Stomach (tissue), 9 donors: ENCODE results near the gene HMGB2. TPM values are rescaled to one million over a fixed set of nuclear protein-coding genes. Genes with fewer than 3 reads are reported as not detected.

Source experiments
- DNase-seq, 2 donors: peaks; one replicate each; pipeline versions ENCODE4 v3.0.0 to v3.0.0-alpha.2; 2013 to 2019
- H3K27ac ChIP-seq, 5 donors: fragments of 200-600 bp in 4 of 5; sonication (generic) in 4 of 5; one replicate each; pipeline ENCODE4 v1.5.1; 2013 to 2019; ENCODE audit warnings: mild to moderate bottlenecking in 1 of 5, moderate library complexity in 1 of 5
- H3K27me3 ChIP-seq, 3 donors: fragments of 200-600 bp; sonication (generic); one replicate each; pipeline ENCODE4 v1.5.1; 2017 to 2019; ENCODE audit warnings: mixed run types in 1 of 3
- H3K36me3 ChIP-seq, 4 donors: fragments of 200-600 bp; sonication (generic); 1 replicate in 3 of 4; 2 replicates in 1 of 4; pipeline ENCODE4 v1.5.1; 2016 to 2019
- H3K4me1 ChIP-seq, 4 donors: fragments of 200-600 bp; sonication (generic); one replicate each; pipeline ENCODE4 v1.5.1; 2016 to 2019
- H3K4me3 ChIP-seq, 4 donors: fragments of 200-600 bp; sonication (generic) in 3 of 4; one replicate each; pipeline ENCODE4 v1.5.1; 2016 to 2019; ENCODE audit warnings: mild to moderate bottlenecking in 1 of 4
- H3K9me3 ChIP-seq, 4 donors: fragments of 200-600 bp; sonication (generic); one replicate each; pipeline ENCODE4 v1.5.1; 2016 to 2019
- CTCF ChIP-seq, 7 experiments: fragments of 450-650 bp in 4 of 7; fragments of 200-600 bp in 3 of 7; sonication (generic) in 3 of 7; IDR thresholded peaks; one replicate each; pipeline ENCODE4 v1.5.1; 2016 to 2019; ENCODE audit warnings: antibody characterized with exemption in 7 of 7, control low read depth in 2 of 7, mild to moderate bottlenecking in 1 of 7
- EP300 ChIP-seq: sonication (generic); formaldehyde crosslinking; IDR thresholded peaks from one replicate; pipeline ENCODE4 v1.6.1; 2017; ENCODE audit warnings: antibody characterized with exemption
- POLR2A ChIP-seq, 4 donors: fragments of 450-650 bp; IDR thresholded peaks; one replicate each; pipeline ENCODE4 v1.6.1; 2016; ENCODE audit warnings: antibody characterized with exemption in 4 of 4, control low read depth in 2 of 4, mild to moderate bottlenecking in 1 of 4, moderate library complexity in 1 of 4
- POLR2AphosphoS5 ChIP-seq, 3 donors: sonication (generic); formaldehyde crosslinking; IDR thresholded peaks; one replicate each; pipeline ENCODE4 v1.6.1; 2016; ENCODE audit warnings: antibody characterized with exemption in 3 of 3
- WGBS, 5 donors: extraction: QIAGEN DNeasy Blood & Tissue Kit in 3 of 5; methylation state at CpG; one replicate each; pipeline versions ENCODE4 v1.1.5 to v1.1.7; 2013 to 2018; 5-methylcytosine and 5-hydroxymethylcytosine counted together
- intact Hi-C: fragments of 100-400 bp; cut with DNase I; formaldehyde crosslinking; loops from one replicate; pipeline ENCODE4 v1.15.1; 2023; ENCODE audit warnings: low total_unique reads
- polyA plus RNA-seq, 3 donors: library from polyadenylated mRNA; stranded (reverse); fragments of 200-250 nt; gene quantifications; one replicate each; pipeline ENCODE4 v1.2.3, GENCODE V29; 2013
- total RNA-seq, 5 donors: library from RNA; depleted of rRNA; stranded (reverse); fragments of >200 nt; gene quantifications; one replicate each; pipeline versions ENCODE4 v1.1.0 to v1.2.3, GENCODE V29; 2014 to 2016
- donor health status: healthy with polysubstance abuse.
- donor health status: Bipolar disorder and iron deficiency.
- donor health status: healthy.

Gene HMGB2
- total and polyA plus RNA-seq, 8 donors = 7.6 to 206 (median 55.2) TPM

GRCh38 chr4:173330590-173330989, 3.6 kb downstream of the HMGB2 start:
- intact Hi-C loops = no loop called here
- H3K27me3 ChIP-seq = no peaks in the 10 kb centered on the region
- peak overlapping the region in 1 of 5 donors; percentile 27 for H3K27ac ChIP-seq
- peaks cover 15 to 41% (median 32%) of the 10 kb centered on the region in 4 donors for H3K4me1 ChIP-seq
- WGBS, 5 donors = 69 to 87% (median 76%) methylated on average over 2 of the region's 2 CpGs
- no peak for DNase-seq
- H3K36me3 ChIP-seq = peaks cover 4 to 58% (median 50%) of the 10 kb centered on the region in 4 donors
- H3K4me3 ChIP-seq = no peak overlapping the region
- no peak for TF ChIP-seq POLR2A (IDR thresholded peaks at IDR 0.05)
- no peak for TF ChIP-seq POLR2AphosphoS5 (IDR thresholded peaks at IDR 0.05)
- TF ChIP-seq EP300 = no peak
- TF ChIP-seq CTCF (IDR thresholded peaks at IDR 0.05) = no peak
- H3K9me3 ChIP-seq = no peaks in the 10 kb centered on the region

GRCh38 chr4:173328236-173328901, 5.8 kb downstream of the HMGB2 start:
- H3K27me3 ChIP-seq = no peaks in the 10 kb centered on the region
- DNase-seq = no peak

GRCh38 chr4:173325007-173325736, 9.0 kb downstream of the HMGB2 start:
- peaks cover 0 to 16% (median under 1%) of the 10 kb centered on the region in 4 donors for H3K4me1 ChIP-seq
- no peaks in the 10 kb centered on the region for H3K9me3 ChIP-seq
- 96 to 100% (median 98%) methylated on average over 5 of the region's 5 CpGs for WGBS, 5 donors
- DNase-seq = no peak
- no peak for TF ChIP-seq POLR2A (IDR thresholded peaks at IDR 0.05)
- no peak for TF ChIP-seq CTCF (IDR thresholded peaks at IDR 0.05)
- no peak for TF ChIP-seq POLR2AphosphoS5 (IDR thresholded peaks at IDR 0.05)
- no peak for TF ChIP-seq EP300
- H3K36me3 ChIP-seq = peaks cover 5 to 69% (median 57%) of the 10 kb centered on the region in 4 donors
- H3K27me3 ChIP-seq = no peaks in the 10 kb centered on the region
- no peak overlapping the region for H3K4me3 ChIP-seq
- no peak overlapping the region for H3K27ac ChIP-seq
- intact Hi-C loops = no loop called here

More at GRCh38 chr4:173328236-173328901, 5.8 kb downstream of the HMGB2 start:
- Histone ChIP-seq H3K4me1 (peaks cover 15 to 47% (median 23%) of the 10 kb centered on the region in 4 donors), H3K27ac (no peak overlapping the region), H3K9me3 (no peaks in the 10 kb centered on the region), H3K36me3 (peaks cover 4 to 59% (median 53%) of the 10 kb centered on the region in 4 donors), H3K4me3 (no peak overlapping the region)
- intact Hi-C loops = no loop called here
- no peak for TF ChIP-seq POLR2AphosphoS5 (IDR thresholded peaks at IDR 0.05)
- TF ChIP-seq CTCF (IDR thresholded peaks at IDR 0.05) = no peak
- TF ChIP-seq POLR2A (IDR thresholded peaks at IDR 0.05) = no peak
- WGBS, 5 donors = 92 to 97% (median 93%) methylated on average over 5 of the region's 5 CpGs

GRCh38 chr4:173319696-173320095, 14.5 kb downstream of the HMGB2 start:
- intact Hi-C loops = loop anchor here (5.0 kb wide), 1 partner anchor 98 kb away; no protein-coding TSS in a partner anchor
- peaks cover 0 to 13% (median 2%) of the 10 kb centered on the region in 4 donors for H3K4me1 ChIP-seq
- no peak overlapping the region for H3K4me3 ChIP-seq
- DNase-seq = no peak
- no peaks in the 10 kb centered on the region for H3K9me3 ChIP-seq
- no peaks in the 10 kb centered on the region for H3K27me3 ChIP-seq
- WGBS, 5 donors = 74 to 86% (median 80%) methylated on average over 2 of the region's 2 CpGs
- peaks cover 5 to 65% (median 55%) of the 10 kb centered on the region in 4 donors for H3K36me3 ChIP-seq
- no peak overlapping the region for H3K27ac ChIP-seq
- TF ChIP-seq POLR2A (IDR thresholded peaks at IDR 0.05) = no peak
- no peak for TF ChIP-seq POLR2AphosphoS5 (IDR thresholded peaks at IDR 0.05)
